Measurements from ENCODE around the gene SKI. TPM values are rescaled to one million over a fixed set of nuclear protein-coding genes. Genes with fewer than 3 reads are reported as not detected.

SKI gene
- total RNA-seq, 1 experiment from 2014 or later: 89.5 TPM

DNA sequence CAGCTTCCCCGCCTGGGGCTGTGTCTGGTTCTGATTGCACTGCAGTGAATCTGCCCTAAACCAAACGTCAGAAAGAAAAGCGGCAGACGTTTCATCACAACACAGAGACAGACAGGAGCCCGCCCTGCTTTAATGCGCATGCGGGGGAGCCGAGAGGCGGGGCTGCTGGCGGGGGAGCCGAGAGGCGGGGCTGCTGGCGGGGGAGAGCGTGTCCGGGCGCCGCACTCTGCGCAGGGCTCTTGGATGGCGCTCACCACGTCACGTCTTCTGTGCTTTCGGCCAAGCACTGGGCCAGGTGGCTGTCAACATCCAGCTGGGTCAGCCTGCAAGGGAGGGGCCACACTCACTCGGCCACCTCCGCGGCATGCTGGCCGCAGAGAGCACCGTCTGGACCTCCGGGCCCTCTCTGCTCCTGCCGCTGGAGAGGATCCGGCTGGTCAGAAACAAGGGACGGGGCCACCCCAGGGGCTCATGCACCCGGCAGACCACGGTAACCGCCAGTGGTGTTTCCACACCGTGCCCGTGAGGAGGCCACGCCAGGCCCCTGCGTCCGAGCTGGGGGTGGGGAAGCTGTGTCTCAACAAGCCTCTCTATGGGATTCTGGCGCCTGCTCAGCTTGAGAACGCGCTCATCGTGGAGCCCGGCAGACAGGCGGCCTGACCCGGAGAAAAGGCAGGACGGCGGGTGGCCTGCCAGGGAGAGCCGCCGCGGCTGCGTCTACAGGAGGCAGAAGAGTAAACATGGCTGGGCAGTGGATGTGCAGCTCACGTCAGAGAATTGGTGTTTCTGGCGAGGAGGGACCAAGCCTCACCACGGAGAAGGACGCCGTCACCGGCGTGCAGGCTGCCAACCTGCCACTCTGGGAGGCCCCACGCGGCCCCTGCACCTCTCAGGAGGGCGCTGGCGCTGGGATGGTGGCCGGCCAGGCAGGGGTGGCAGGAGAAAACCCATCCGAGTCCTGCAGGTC, 38.4 kb upstream of the SKI start:
- Histone ChIP-seq H2AFZ (ENCODE audit: low read length) (no peak overlapping the region), H4K5ac (ENCODE audit: insufficient read length, low read depth, low read length) (no peak overlapping the region), H2BK12ac (ENCODE audit: insufficient read length, low read depth, low read length) (no peak overlapping the region), H3K56ac (ENCODE audit: insufficient read length, low read depth, low read length) (no peak overlapping the region), H3K27me3 (ENCODE audit: insufficient read depth, low read length) (no peaks in the 10 kb centered on the region), H3T11ph (ENCODE audit: low read length) (no peak overlapping the region), H3K4me1 (ENCODE audit: insufficient read depth, low read length) (no peaks in the 10 kb centered on the region), H2BK120ac (ENCODE audit: low read depth, low read length, poor library complexity, severe bottlenecking) (no peak overlapping the region), H2BK20ac (ENCODE audit: low read depth, low read length, poor library complexity, severe bottlenecking) (no peak overlapping the region), H4K20me1 (ENCODE audit: control insufficient read depth, insufficient read depth, insufficient read length) (no peaks in the 10 kb centered on the region), H3K18ac (ENCODE audit: insufficient read length, low read depth, low read length) (peak overlapping the region; percentile 52), H3K27ac (ENCODE audit: insufficient read length, low read depth, low read length) (no peak overlapping the region), H3K4ac (ENCODE audit: low read depth, low read length) (no peak overlapping the region), H4K8ac (replicated peaks; ENCODE audit: insufficient read length, low read depth, low read length) (no peak overlapping the region), H2BK15ac (ENCODE audit: low read depth, low read length) (no peak overlapping the region), H4K91ac (ENCODE audit: insufficient read length, low read depth, low read length) (no peak overlapping the region), H3K23ac (ENCODE audit: insufficient read length, low read depth, low read length) (no peak overlapping the region), H3K79me1 (ENCODE audit: insufficient read depth, low read depth, low read length, poor library complexity, severe bottlenecking) (no peaks in the 10 kb centered on the region), H3K79me2 (ENCODE audit: insufficient read depth, low read length) (no peaks in the 10 kb centered on the region; the same call in 1 of the 2 replicates), H3K4me2 (ENCODE audit: insufficient read depth, insufficient read length, low read length) (peak overlapping the region; percentile 23), H2BK5ac (ENCODE audit: insufficient read length, low read length) (no peak overlapping the region), H3K14ac (ENCODE audit: insufficient read depth, low read length) (no peak overlapping the region), H3K9ac (ENCODE audit: extremely low read depth, insufficient read length, low read length) (no peak overlapping the region), H3K23me2 (ENCODE audit: insufficient read length, low read depth, low read length, poor library complexity, severe bottlenecking) (peaks cover 5% of the 10 kb centered on the region), H3K9me3 (ENCODE audit: control insufficient read depth, low read depth, low read length) (no peaks in the 10 kb centered on the region), H2AK5ac (ENCODE audit: insufficient read length, low read length) (no peak overlapping the region)
- WGBS (ENCODE audit: extremely low coverage, insufficient read length, low lambda C conversion rate): no CpG with 5 or more reads among the region's 65 CpGs
- Mint-ChIP-seq H3K9me3 (no peaks in the 10 kb centered on the region), H3K27ac (peak overlapping the region; percentile 76 to 88 (median 88); a peak in 5 of 7 replicates), H3K4me1 (peaks cover 10 to 12% of the 10 kb centered on the region in 2 experiments; a peak in 3 of 4 replicates), H3K36me3 (ENCODE audit: insufficient read depth in 1 of 3, low read depth in 3 of 3) (peaks cover 10 to 24% (median 22%) of the 10 kb centered on the region in 3 experiments; a peak in 6 of 7 replicates), H3K4me3 (peak overlapping the region; percentile 54 to 70), H3K27me3 (ENCODE audit: low read depth) (no peaks in the 10 kb centered on the region)
- TF ChIP-seq, protein P1, sequence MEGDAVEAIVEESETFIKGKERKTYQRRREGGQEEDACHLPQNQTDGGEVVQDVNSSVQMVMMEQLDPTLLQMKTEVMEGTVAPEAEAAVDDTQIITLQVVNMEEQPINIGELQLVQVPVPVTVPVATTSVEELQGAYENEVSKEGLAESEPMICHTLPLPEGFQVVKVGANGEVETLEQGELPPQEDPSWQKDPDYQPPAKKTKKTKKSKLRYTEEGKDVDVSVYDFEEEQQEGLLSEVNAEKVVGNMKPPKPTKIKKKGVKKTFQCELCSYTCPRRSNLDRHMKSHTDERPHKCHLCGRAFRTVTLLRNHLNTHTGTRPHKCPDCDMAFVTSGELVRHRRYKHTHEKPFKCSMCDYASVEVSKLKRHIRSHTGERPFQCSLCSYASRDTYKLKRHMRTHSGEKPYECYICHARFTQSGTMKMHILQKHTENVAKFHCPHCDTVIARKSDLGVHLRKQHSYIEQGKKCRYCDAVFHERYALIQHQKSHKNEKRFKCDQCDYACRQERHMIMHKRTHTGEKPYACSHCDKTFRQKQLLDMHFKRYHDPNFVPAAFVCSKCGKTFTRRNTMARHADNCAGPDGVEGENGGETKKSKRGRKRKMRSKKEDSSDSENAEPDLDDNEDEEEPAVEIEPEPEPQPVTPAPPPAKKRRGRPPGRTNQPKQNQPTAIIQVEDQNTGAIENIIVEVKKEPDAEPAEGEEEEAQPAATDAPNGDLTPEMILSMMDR (conservative IDR thresholded peaks at IDR 0.05): no peak
- peak; percentile 96 for DNase-seq
